ENCODE data around the gene TMTC1. TPM values are rescaled to one million over a fixed set of nuclear protein-coding genes. Genes with fewer than 3 reads are reported as not detected.

TMTC1 gene
- total RNA-seq, 1 donor = 3.8 TPM

DNA sequence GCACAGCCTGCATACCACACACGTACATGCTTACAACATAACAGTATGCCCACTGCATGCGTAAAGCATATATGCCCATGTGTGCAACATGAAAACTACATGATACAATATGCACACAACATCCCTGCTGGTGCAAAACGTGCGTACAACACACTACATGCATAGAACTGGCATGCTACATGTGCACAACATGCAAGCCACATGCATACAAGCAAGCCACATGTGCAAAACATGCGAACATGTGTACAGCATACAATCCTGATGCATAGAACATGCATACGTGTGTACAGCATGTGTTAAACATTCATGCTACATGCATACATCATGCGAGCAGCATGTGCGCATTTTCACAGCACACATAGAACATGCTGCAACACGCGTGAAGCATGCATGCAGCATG is 8.4 kb upstream of the TMTC1 start:
- H3K9me3 ChIP-seq (ENCODE audit: low read depth, low read length) = peaks cover 26% of the 10 kb centered on the region
- H3K27me3 ChIP-seq (ENCODE audit: insufficient read depth, low read length) = no peaks in the 10 kb centered on the region
- no peak overlapping the region for H3K4me3 ChIP-seq (ENCODE audit: low read length)
- no peaks in the 10 kb centered on the region for H3K4me1 ChIP-seq (ENCODE audit: insufficient read depth, low read length)

DNA sequence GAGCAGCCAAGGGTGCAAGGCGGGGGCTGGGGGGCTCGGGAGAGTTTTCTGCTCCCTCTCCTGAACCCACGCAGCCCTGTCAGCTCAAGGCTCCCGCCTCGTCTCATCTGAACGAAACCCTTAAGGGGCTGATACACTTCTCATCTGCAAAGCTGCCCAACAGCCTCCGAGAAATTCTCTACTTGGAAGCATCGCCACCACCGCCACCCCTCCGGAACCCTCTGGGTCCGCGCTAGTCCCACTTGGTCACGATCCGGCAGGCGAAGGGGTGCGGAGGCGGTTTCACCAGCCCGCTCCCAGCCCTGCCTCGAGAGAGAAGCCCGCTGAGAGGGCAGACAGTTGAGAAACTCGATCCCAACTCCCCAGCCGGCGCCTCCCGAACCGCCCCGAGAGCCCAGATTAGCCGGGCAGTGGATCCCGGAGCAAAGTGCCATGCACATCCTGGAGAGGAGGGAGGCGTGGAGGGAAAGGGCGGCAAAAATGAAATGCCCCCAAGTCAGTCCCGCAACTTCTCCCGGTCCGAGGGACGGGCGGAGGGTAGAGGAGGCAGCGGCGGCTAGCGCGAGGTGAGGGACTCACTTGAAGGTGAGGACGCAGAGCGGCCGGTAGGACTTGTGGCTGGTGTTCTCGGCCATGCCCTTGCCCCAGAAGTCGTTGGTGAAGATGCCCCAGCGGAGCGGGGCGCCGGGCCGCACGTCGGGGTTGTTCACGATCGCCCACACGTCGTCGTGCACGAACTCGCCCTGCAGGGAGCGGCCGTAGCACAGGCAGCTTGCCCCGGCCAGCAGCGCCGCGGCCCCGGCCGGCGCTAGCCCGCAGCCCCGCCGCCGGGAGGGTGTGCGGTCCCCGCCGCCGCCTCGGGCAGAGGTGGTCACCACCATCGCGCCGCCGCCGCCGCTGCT is 620 bp downstream of the TMTC1 start:
- Histone ChIP-seq H3K4me3 (ENCODE audit: low read length) (peak overlapping the region; percentile 34), H3K4me1 (ENCODE audit: insufficient read depth, low read length) (peaks cover 12% of the 10 kb centered on the region), H3K27me3 (ENCODE audit: insufficient read depth, low read length) (peaks cover 50% of the 10 kb centered on the region)

GRCh38 chr12:29782285-29782870 is 1.4 kb downstream of the TMTC1 start:
- H3K4me1 ChIP-seq (ENCODE audit: insufficient read depth, low read length) = peaks cover 12% of the 10 kb centered on the region
- H3K4me3 ChIP-seq (ENCODE audit: low read length) = peak overlapping the region; percentile 34
- H3K9me3 ChIP-seq (ENCODE audit: low read depth, low read length) = no peaks in the 10 kb centered on the region
- peaks cover 50% of the 10 kb centered on the region for H3K27me3 ChIP-seq (ENCODE audit: insufficient read depth, low read length)

More for the DNA sequence above, 620 bp downstream of the TMTC1 start:
- H3K9me3 ChIP-seq (ENCODE audit: low read depth, low read length) = no peaks in the 10 kb centered on the region

DNA sequence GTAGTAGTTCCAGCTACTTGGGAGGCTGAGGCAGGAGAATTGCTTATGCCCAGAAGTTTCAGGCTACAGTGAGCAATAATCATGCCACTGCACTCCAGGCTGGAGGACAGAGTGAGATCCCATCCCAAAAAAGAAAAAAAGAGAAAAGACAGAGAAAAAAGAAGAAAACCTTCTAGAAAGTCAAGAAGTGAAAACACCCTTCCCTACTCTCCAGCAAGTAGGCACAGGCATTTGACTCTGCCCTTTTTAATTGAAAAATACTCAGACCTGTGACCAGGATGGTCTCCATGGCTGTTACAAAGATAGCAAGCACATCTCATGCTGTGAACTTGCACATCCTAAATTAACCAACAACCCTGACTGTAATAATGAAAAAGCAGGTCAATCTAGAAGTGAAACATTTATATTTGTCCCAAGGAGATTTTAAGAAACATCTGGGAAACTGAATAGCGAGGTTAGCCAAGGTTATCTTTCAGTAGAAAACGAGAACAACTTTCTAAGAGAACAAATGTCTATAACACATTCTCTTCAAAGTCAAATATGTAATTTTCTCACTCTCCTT is 2.0 kb downstream of the TMTC1 start:
- Histone ChIP-seq H3K4me3 (ENCODE audit: low read length) (peak overlapping the region; percentile 34), H3K27me3 (ENCODE audit: insufficient read depth, low read length) (peaks cover 50% of the 10 kb centered on the region), H3K4me1 (ENCODE audit: insufficient read depth, low read length) (peaks cover 12% of the 10 kb centered on the region), H3K9me3 (ENCODE audit: low read depth, low read length) (no peaks in the 10 kb centered on the region)

GRCh38 chr12:29781188-29781587 is 2.6 kb downstream of the TMTC1 start:
- H3K27me3 ChIP-seq (ENCODE audit: insufficient read depth, low read length) = peaks cover 50% of the 10 kb centered on the region
- no peaks in the 10 kb centered on the region for H3K9me3 ChIP-seq (ENCODE audit: low read depth, low read length)
- peaks cover 12% of the 10 kb centered on the region for H3K4me1 ChIP-seq (ENCODE audit: insufficient read depth, low read length)
- H3K4me3 ChIP-seq (ENCODE audit: low read length) = no peak overlapping the region

GRCh38 chr12:29780084-29780483 is 3.7 kb downstream of the TMTC1 start:
- Histone ChIP-seq H3K4me3 (ENCODE audit: low read length) (no peak overlapping the region), H3K27me3 (ENCODE audit: insufficient read depth, low read length) (peaks cover 41% of the 10 kb centered on the region), H3K9me3 (ENCODE audit: low read depth, low read length) (peaks cover 9% of the 10 kb centered on the region), H3K4me1 (ENCODE audit: insufficient read depth, low read length) (peaks cover 12% of the 10 kb centered on the region)

- Histone ChIP-seq H3K9me3 (ENCODE audit: low read depth, low read length) (peaks cover 13% of the 10 kb centered on the region), H3K4me1 (ENCODE audit: insufficient read depth, low read length) (peaks cover 12% of the 10 kb centered on the region), H3K27me3 (ENCODE audit: insufficient read depth, low read length) (peaks cover 34% of the 10 kb centered on the region), H3K4me3 (ENCODE audit: low read length) (no peak overlapping the region)
Measured at GRCh38 chr12:29778531-29778930, 5.2 kb downstream of the TMTC1 start.

GRCh38 chr12:29773076-29773475 is 10.7 kb downstream of the TMTC1 start:
- peaks cover 13% of the 10 kb centered on the region for H3K4me1 ChIP-seq (ENCODE audit: insufficient read depth, low read length)
- no peaks in the 10 kb centered on the region for H3K27me3 ChIP-seq (ENCODE audit: insufficient read depth, low read length)
- H3K9me3 ChIP-seq (ENCODE audit: low read depth, low read length) = peaks cover 13% of the 10 kb centered on the region
- H3K4me3 ChIP-seq (ENCODE audit: low read length) = no peak overlapping the region

- Histone ChIP-seq H3K9me3 (ENCODE audit: low read depth, low read length) (peaks cover 13% of the 10 kb centered on the region), H3K27me3 (ENCODE audit: insufficient read depth, low read length) (no peaks in the 10 kb centered on the region), H3K4me3 (ENCODE audit: low read length) (no peak overlapping the region), H3K4me1 (ENCODE audit: insufficient read depth, low read length) (peaks cover 13% of the 10 kb centered on the region)
Measured at GRCh38 chr12:29771786-29772185, 12.0 kb downstream of the TMTC1 start.

DNA sequence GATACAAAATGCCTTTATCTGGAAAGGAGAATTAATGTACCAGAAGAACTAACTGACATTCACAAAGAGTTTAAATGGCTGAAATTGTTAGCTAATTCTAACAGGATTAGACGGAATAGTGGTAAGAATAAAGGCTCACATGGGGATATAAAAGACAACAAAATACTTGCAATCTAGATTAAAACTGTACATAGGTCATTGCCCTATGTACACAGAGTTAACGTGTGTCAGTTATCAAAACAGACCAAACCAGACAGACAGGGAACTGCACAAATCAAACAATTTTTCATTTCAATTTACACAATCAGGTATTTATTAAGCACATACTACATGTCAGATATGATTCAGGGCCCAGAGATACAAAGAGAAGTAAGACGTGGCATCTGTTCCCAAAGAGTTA is 12.6 kb downstream of the TMTC1 start:
- H3K27me3 ChIP-seq (ENCODE audit: insufficient read depth, low read length) = no peaks in the 10 kb centered on the region
- H3K9me3 ChIP-seq (ENCODE audit: low read depth, low read length) = peaks cover 13% of the 10 kb centered on the region

DNA sequence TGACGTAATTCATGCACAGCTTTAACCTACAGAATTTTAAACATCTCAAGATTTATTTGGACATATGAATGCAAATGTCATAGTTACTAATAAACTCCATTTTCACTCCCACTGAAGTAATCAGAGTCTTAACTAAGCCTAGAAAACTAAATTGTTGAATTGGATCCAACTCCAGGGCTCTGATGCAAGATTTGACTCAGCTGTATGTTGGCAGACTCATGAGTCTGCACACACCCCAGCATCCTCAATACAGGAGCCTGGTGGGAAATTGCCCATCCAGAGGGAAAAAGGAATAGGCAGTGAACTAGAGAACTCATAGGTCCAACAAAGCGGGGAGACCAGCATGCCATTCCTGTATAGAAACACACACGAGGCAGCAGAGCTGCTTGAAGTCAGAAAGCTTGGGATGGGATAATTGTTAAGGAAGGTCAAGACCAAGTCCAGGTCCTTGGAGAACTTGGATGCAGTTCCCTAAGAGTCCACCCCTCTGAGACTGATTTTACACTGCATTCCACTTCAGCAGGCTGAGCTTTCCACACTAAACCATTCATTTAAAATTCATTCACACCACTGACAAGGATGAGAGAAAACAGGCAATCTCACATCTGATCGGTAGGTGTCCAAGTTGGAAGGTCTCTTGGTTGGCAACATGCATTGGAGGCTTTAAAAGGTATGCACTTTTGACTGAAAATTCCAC is 14.4 kb downstream of the TMTC1 start:
- Histone ChIP-seq H3K4me3 (ENCODE audit: low read length) (no peak overlapping the region), H3K9me3 (ENCODE audit: low read depth, low read length) (no peaks in the 10 kb centered on the region), H3K27me3 (ENCODE audit: insufficient read depth, low read length) (no peaks in the 10 kb centered on the region), H3K4me1 (ENCODE audit: insufficient read depth, low read length) (peaks cover 13% of the 10 kb centered on the region)

More for the DNA sequence above, 12.6 kb downstream of the TMTC1 start:
- Histone ChIP-seq H3K4me3 (ENCODE audit: low read length) (no peak overlapping the region), H3K4me1 (ENCODE audit: insufficient read depth, low read length) (peaks cover 13% of the 10 kb centered on the region)

DNA sequence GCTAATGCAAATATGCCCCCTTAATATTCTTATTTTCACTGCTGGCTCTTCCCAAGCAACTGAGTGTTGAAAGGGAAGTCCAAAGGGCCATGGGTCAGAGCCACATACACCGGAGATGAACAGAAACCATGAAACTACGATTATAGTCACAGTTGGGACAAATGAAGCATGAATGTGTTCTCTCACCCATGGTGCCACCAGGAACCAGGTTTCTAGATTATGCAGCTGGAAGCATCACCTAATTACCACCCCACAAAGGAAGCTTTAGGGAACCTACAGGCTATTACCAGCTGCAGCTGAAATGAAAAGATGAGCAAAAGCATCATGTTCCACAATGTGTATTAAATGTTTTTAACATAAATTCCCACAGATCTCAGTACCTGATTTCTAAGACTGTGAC is 15.4 kb downstream of the TMTC1 start:
- Histone ChIP-seq H3K9me3 (ENCODE audit: low read depth, low read length) (no peaks in the 10 kb centered on the region), H3K4me1 (ENCODE audit: insufficient read depth, low read length) (peaks cover 13% of the 10 kb centered on the region), H3K27me3 (ENCODE audit: insufficient read depth, low read length) (no peaks in the 10 kb centered on the region), H3K4me3 (ENCODE audit: low read length) (no peak overlapping the region)

- Histone ChIP-seq H3K9me3 (ENCODE audit: low read depth, low read length) (no peaks in the 10 kb centered on the region), H3K4me1 (ENCODE audit: insufficient read depth, low read length) (peaks cover 2% of the 10 kb centered on the region), H3K27me3 (ENCODE audit: insufficient read depth, low read length) (no peaks in the 10 kb centered on the region), H3K4me3 (ENCODE audit: low read length) (no peak overlapping the region)
Measured at GRCh38 chr12:29763301-29763683, 20.4 kb downstream of the TMTC1 start.

DNA sequence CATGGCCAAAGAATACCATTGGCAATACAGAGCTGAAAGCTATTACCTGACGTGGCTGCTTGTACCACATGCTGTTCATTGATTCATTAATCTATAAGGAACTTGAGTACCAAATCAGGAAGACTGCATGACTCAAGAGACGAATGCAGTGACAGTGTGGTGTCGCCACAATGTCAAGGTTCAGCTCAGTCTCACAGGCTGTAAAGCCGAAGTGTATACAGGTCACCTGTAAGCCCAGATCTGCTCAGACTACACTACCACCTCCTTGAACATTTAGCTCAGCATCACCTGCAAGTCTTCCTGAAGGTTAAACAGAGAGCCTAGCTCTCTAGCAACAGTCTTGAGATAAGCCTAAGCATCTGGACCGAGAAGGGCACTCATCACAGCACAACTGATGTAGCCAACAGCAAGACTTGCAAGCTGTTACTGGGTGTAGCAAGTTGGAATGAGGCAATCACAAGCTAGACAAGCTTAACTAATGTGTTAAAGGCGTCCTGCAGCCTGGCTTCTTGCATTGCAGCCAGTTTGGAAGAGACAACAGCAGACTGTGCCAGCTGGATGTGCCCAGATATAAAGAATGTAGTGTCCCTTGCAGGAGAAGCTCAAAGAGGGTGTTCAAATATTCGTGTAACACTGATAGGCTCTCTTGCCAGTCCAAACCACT is 21.0 kb downstream of the TMTC1 start:
- Histone ChIP-seq H3K4me3 (ENCODE audit: low read length) (no peak overlapping the region), H3K27me3 (ENCODE audit: insufficient read depth, low read length) (no peaks in the 10 kb centered on the region), H3K4me1 (ENCODE audit: insufficient read depth, low read length) (no peaks in the 10 kb centered on the region), H3K9me3 (ENCODE audit: low read depth, low read length) (no peaks in the 10 kb centered on the region)

All from mononuclear cell (primary cell).